Muscle of back (tissue), 11 donors: Measurements from ENCODE around the gene ECPAS. TPM values are rescaled to one million over a fixed set of nuclear protein-coding genes. Genes with fewer than 3 reads are reported as not detected.
"Not testable (repeated sequence)": the region's sequence is repeated elsewhere in the genome, so short reads cannot be mapped to it uniquely, and the experiment has no call there.

Experiments
- DNase-seq, 3 donors: peaks; one replicate each; pipeline versions ENCODE4 v3.0.0 to v3.0.0-alpha.2; 2013
- polyA plus RNA-seq, 10 donors: library from polyadenylated mRNA; unstranded; fragments of 120-200 nt; gene quantifications; one replicate each; pipeline ENCODE4 v1.2.1, GENCODE V29; 2013; ENCODE audit not compliant: insufficient read length in 10 of 10

The ECPAS gene
- polyA plus RNA-seq, 10 donors = 88.5 to 187 (median 137) TPM

DNA sequence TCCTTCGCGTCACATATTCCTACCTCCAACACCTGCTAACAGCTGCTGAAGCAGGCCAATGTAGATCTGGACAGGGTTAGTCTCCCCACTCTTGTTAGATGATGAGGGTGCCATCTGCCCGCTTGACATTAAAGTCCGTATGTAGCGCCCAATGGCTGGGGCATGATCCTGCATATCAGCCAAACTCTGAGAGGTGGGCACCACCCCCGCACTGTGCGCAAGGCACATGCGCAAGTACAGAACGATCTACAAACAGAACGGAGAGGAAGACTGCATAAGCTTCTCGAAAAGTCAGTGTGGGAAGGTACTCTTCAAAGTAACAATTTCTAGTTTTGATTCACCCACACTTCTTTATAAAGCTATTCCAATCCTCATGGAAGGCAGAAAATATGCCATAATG, 69.8 kb downstream of the ECPAS start:
- no peak for DNase-seq

DNA sequence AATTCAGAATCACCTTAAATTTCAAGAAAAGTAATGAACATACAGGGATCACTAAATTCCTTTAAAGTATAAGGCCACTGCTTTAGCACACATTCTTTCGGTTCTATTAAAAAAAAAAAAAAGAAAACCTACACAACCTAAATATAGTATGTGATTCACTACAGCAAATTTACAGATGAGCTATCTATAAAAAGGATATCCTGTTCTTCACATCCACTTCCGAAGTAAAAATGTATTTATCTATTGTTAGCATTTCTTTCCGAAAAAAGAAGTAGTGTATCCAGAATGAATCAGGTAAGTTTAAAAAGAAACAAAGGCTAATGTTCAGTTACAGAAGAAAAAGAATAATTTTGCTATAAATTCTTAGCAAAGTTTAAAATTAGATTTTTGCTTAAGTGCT, 70.2 kb downstream of the ECPAS start:
- DNase-seq = no peak

DNA sequence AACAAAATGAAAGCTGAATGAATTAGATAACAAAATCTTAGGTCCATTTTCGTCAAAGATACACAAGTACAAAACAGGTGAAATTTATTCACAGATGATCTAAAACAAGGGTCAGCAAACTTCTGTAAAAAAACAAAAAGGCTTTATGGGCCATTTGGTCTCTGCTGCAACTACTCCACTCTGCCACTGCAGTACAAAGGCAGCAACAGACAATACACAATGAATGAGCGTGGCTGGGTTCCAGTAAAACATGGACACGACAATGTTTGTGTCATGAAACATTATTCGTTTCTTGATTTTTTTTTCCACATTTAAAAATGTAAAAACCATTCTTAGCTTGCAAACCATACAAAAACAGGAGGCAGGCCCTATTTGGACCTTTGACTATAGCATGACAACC, 71.9 kb downstream of the ECPAS start:
- DNase-seq = no peak

DNA sequence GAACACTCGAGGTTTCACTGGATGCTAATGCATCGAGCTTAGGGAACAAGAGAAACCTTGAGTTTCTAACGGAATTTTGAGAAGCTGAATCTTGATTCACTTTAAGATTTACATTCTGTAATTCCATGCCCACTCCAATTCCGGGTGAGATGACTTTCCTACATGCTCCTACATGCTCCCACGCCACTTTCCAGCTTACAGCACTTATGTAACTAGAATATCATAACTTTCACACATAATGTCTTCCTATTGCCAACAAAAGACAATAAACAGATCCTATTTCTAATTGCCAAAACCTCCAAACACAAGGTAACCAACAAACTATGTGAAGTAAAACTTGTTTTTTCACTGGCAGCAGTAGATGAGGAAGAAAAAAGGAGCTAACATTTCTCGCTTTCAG, 72.9 kb downstream of the ECPAS start:
- DNase-seq = no peak

DNA sequence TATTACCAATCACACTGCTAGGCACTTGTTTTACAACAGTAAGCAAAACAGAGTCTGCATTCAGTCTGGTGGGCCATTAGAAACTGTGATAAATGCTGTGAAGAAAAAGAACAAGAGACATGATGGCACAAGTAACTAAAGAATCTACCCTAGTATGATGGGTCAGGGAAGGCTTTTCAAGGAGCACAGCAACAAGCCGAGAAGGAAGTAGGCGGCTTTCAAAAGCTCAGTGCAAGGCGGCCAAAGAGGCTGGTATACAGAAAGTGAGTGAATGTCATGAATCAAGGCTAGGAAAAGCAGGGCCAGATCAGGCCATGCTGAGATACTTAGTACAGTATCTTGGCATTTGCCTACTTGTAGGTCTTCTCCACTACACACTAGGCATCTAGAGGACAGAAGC, 76.4 kb downstream of the ECPAS start:
- DNase-seq = no peak

DNA sequence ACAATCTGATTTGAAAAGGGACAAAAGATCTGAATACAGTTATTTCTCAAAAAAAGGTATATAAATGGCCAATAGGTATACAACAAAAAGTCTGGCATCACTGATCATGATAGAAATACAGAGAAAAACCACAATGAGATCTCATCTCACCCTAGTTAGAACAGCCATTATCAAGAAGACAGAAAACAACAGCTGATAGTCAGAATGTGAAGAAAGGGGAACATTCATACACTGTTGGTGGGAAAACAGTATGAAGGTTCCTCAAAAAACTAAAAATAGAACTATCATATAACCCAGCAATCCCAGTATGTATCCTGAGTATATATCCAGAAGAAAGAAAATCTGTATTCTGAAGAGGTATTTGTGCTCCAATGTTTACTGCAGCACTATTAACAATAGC, 78.5 kb downstream of the ECPAS start:
- DNase-seq = no peak

DNA sequence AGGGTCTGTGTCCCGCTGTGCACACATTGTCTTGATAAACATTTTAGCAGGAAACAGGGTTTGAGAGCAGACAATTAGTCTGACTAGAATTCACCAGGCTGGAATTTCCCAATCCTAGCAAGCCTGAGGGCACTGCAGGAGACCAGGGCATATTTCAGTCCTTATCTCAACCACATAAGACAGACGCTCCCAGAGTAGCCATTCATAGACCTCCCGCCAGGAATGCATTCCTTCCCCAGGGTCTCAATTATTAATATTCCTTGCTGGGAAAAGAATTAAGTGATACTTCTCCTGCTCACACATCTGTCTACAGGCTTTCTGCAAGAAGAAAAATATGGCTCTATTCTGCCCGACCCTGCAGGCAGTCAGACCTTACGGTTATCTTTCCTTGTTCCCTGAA, 82.7 kb downstream of the ECPAS start:
- not testable (repeated sequence) for DNase-seq

DNA sequence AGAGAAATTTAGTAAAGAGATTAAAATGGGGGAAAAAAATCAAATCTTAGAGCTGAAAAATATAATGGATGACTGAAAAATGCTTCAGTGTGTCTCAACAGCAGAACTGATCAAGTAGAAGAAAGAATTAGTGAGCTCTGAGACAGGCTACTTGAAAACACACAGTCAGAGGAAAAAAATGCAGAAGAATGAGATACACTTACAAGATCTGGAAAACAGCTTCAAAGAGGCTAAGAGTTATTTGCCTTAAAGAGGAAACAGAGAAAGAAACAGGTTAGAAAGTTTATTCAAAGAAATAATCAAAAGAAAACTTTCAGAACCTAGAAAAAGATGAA, 83.7 kb downstream of the ECPAS start:
- no peak for DNase-seq

DNA sequence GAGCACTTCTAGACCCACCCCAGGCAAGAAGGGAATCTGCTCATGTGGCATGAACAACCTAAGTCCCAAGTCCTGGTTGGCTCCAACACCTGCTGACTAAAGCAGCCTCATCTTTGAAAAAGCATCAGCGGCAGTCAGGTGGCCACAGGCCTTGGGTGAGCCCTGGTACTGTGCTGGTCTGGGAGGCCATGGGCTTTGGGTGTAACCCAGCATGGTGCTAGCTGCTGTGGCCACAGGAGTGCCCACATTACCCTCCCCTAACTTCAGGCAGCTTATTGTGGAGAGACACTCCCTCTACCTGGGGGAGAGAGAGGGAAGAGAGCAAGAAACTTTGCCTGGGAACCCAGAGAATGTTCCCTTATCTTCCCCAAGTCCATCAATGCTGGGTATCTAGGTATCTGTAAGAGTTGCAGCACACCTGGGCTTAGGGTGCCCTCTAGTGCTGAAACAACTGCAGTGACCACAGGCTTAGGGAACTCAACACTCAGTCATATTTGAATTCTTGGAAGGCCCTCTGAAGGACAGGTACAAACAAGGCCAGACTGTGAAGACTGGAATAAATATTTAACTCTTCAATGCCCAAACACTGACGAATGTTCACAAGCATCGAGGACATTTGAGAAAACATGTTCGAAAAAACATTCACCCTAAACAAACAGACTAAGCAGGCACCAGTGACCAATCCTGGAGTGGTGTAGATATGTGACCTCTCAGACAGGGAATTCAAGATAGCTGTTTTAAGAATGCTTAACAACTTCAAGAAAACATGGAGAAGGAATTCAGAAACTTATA, 84.2 kb downstream of the ECPAS start:
- DNase-seq = no peak

DNA sequence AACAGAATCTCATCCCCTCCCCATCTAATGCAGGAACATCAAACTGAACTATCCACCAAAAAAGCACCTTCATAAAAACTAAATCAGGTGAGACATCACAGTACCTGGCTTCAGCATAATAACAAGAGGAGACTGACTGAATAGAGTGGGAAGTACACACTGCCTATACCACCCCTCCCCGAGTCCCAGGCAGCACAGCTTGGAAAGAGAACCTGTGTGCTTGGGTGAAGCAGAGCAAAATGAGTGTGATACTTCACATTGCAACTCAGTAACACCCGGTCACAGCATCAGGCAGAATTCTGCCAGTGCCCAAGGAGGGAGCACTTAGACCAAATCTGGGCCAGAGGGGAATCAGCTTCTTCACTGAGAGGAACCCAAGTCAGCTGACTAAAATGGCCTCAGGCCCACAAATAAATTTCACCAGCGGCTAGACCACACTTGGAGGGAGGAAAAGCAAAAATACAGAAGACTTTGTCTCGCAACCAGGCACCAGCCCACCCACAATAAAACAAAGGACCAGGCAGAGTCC, 84.9 kb downstream of the ECPAS start:
- no peak for DNase-seq

DNA sequence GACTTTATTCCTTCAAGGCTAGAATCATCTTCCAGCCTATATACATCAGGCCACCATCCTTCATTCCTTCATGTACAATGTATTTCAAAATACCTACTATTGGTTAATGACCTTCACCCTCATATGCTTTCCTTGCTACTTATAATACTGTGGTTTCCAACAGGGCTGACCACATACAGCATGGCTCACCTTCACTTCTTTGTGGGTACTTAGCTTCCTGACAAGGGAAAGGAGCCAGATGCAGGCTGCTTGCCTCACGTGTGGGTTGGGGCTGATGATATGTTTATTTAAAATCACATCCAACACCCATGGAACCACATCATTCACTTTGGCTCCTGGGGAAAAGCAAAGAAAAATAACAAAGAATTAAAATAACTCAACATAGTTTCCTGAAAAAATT, 90.2 kb downstream of the ECPAS start:
- DNase-seq = no peak

DNA sequence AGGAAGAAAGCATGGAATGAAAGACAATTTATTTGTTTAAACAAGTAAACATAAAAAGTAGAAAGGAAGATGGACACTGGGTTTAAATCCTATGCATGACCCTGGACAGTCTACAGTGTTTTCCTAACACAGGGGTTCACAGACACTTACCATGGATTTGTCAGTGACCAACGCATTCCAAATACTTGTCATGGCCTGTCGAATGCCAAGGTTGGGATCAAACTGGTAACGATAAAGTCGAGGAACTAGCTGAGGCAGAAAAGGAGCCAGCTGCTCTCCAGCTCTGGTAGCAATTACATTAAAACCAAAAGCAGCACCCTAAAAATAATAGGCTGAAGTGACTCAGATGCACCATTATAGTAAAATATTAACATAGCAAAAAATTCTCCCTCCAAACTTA, 94.8 kb downstream of the ECPAS start:
- DNase-seq = no peak

DNA sequence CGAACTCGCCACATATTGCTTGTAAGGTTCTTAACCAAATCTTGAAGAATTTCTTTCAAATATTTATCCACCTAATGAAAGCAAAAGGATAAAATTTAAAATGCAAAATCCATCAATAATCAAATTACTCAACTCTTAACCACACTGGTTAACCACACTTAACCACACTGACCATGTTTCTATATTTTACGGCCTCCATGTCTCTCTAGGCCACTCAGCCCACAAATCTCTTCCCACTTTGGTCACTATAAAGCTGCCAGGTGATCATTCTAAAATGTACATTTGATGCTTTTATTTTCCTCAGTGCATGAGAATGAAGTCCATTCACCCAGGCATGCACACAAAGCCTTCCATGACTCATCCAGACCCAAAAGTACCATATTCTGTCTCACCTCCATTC, 97.8 kb downstream of the ECPAS start:
- no peak for DNase-seq

DNA sequence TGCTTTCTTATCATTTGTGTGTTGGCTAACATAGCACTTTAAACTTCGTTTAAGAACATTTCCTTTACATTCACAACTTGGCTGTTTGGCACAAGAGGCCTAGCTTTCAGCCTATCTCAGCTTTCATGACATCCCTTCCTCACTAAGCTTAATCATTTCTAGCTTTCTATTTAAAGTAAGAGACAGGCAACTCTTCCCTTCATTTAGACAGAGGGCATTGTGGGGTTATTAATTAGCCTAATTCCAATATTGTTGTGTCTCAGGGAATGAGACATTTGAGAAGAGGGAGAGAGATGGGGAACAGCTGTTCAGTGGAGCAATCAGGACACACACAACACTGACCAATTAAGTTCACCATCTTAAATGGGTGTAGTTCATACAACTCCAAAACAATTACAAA, 103.2 kb downstream of the ECPAS start:
- no peak for DNase-seq

DNA sequence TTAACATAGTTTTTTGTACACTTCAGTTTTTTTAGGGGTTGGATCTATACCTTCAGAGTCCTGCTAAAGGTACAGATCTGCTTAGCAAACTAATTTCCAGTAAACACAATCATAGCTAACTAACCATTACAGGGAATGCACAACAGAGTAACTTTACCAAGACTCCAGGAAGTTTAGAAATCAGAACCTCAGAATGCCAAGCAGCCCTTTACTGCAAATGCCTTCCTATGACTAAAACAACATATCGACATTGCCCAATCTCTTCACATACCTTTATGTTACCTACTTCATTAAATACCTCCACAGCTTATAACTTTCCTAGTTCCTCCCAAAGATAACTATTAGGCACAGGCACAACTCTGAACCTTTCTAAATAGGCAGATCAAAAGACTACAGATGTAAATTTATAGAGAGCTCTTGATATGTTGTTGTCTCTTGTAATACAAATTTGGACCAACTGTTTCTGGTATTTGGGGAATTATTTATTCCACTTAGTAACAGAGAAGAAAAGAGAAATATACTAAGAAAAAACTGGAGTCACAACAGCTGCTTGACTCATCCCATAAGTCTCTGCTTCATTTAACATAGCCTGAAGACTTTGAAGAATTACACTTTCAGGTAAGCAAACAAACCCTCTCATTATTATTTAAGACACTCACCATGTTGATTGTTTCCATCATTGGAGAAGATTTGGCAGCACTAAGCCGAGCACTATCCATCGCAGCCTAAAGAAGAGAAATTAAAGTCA, 108.2 kb downstream of the ECPAS start:
- DNase-seq = no peak

DNA sequence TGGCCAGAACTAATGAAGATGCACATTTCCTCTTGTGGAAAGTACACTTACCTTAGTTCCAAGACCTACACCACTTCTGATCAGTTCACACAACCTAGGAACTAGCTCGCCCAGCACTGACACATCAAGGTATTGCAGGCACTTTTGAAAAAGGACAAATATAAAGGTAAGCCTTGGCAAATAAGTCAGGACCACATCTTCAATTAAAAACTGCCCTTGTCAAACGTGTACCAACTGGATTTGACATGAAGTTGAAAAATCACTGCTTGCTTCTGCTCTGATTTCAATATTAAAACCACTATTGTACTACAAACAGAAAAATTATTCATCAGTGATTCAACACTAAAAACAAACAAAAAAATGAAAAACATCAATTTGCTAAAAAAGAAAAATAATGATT, 109.1 kb downstream of the ECPAS start:
- DNase-seq = no peak

DNA sequence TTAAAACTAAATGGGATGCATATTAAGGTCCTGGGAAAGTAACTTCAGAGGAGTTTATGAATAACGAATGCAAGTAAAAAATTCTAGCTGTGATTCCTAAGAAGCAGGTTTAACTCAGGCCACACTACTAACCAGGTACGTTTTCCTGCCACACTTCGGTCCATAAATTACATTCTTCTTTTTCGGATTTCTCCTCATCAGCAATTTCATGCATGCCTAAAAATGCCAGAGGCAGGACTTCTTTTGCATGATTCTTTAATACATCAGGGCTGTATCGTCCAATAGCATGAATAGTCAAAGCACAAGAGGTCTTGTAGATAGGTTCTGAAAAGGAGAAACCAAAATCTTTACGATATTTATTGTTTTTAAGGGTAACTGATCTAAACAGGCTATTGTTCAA, 111.9 kb downstream of the ECPAS start:
- no peak for DNase-seq

DNA sequence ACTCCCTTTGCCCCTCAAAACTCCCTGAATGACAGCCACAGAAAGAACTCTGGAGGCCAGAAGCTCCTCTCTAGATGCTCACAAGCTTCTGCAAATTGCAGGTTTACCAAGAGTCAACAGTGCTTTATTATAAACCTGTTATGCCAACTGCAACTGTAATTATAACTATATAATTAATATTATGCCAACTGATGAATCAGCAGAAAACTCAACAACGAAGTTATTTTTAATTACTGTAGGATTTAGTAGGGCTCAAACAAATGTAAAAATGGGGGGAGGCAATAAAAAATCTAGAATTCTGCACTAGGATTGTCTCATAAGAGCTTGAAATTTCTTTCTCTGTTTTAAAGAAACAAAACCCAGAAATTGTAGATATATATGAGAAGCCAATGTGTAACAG, 117.2 kb downstream of the ECPAS start:
- DNase-seq = no peak

DNA sequence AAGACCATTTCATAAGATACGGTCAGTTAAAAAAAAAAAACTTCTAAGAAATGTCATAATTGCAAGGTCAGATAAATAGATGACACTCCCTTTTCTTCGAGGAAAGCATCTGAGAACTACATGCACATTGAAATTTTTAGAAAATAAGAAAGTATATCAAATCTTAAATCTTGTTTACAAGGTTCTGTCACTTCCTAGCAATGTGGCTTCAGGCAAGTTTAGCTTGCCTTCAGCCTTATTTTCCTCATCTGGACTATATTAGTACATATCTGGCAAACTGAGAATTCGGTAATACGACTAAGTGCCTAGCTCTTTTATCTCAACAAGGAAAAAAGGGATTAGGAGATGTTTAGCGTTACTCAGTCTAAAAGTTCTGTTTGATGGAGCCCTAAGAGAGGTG, 121.7 kb downstream of the ECPAS start:
- no peak for DNase-seq

DNA sequence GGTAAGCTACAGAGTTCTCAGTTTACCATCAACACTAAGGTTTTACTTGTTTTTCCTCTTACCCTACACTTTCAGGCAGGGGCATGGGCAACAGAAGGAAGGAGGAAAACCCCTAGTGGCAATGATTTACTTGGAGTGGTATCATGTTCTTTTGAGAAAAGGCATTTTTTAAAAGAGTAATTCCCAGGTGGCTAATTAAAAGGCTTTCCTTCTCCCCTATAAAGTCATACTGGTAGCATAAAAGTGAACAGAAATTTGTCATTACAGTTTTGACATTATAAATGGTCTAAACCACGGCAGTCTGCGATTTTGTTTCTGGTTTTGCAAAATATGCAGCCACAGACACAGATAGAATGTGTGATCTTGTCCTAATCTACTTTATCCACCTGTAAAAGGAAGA, 123.3 kb downstream of the ECPAS start:
- no peak for DNase-seq

DNA sequence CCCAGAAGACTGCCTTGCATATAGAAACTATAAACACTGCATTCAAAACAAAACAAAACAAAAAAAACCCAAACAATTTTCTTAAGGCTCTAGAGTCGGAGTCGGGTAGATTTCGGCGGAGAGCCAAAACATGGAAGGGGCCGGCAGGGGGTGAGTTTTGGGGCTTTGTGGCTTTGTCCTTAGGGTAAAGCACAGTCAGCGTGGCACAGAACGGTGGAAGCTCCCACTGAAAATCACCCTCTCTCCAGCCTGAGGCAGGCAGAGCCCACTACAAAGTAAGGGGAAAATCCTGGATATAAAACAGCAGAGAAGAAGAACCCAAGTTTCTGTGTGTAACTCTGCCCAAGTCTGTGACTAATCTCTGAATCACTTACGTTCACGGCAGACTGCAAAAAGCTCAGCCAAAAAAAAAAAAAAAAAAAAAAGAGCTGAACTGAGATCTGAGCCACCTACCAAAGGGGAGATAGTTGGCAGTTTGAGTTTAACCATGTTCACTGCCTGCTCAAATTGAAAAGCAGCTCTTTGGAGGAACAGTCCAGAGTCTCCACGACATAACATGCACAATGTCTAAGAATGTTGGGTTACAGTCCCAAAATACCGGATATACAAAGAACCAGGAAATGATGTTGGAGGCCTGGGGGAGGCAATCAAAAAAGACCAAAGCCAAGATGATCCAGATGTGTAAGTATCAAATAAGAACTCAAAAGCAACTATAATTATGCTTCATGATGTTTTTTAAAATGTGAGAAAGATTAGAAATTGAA, 127.5 kb downstream of the ECPAS start:
- DNase-seq = peak; percentile 39 to 72 (median 57)

DNA sequence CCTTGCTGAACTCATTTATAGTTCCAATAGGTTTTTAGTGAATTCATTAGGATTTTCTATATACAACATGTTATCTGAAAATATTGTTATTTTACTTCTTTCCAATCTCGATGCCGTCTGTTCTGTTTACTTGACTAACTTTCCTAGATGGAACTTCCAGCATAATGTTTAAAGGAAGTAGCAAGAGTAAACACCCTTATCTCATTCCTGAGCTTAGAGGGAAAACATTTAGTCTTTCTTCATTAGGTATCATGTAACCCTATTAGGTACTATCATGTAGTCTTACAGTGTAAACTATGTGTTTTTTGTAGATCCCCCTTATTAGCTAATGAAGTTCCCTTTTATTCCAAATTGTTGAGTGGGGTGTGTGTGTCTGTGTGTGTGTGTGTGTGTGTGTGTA, 131.6 kb downstream of the ECPAS start:
- DNase-seq = no peak

DNA sequence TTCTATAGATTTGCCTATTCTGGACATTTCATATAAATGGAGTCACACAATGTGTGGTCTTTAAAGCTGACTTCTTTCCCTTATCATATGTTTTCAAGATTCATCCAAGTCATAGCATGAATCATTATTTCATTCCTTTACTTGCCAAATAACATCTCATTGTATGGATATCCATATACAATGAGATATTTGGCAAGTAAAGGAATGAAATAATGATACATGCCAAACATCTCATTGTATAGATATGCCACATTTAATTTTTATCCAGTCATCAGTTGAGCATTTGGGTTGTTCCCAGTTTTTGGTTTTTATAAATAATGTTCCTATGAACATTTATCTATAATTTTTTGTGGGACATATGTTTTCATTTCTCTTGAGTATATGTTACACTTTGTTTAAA, 133.6 kb downstream of the ECPAS start:
- peak in 1 of 3 donors; percentile 57 for DNase-seq
